ENCODE results near the gene ABCF1.
"Not testable (repeated sequence)": the region's sequence is repeated elsewhere in the genome, so short reads cannot be mapped to it uniquely, and the experiment has no call there.

The ABCF1 gene

DNA sequence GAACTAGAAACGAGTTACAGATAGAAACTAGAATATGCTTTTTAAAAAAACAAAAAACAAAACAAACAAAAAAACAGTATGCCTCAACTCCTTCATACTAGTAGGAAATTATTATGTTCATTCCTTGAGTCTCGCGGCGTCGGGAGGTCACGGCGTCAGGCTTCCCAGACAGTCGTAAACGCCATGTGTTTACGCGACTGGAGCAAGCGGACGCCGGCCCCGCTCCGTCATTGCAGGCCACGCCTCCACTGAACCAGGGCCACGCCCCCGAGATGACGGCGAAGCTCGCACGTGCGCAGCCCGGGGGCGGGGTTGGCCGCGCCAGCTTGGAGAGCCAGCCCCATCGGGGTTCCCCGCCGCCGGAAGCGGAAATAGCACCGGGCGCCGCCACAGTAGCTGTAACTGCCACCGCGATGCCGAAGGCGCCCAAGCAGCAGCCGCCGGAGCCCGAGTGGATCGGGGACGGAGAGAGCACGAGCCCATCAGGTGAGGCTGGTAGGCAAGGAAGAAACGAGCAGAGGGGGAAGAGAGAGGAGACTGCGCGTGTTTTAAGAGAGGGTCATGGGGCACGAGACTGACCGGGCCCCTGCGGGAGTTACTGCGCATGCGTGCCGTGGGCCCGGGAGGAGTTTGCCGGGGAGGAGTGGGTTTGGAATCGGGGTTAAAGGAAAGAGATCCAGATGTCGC is at the start of gene ABCF1:
TSS of gene ABCF1 (plus strand) at position 368 of the 687 bp plus-strand sequence. CDS start at position 414, 46 bp downstream.
- H3K9me3 ChIP-seq (ENCODE audit: control insufficient read depth, insufficient read depth, low read length), result no peaks in the 10 kb centered on the region
- DNase-seq (ENCODE audit: low read depth, low spot score), result peak; percentile 89
- H3K36me3 ChIP-seq (ENCODE audit: control insufficient read depth, insufficient read depth, low read length), result no peaks in the 10 kb centered on the region; the same call in 1 of the 2 replicates
- no CpG with 5 or more reads among the region's 59 CpGs for WGBS (ENCODE audit: insufficient coverage, insufficient read length)
- peak within 1 kb of the TSS; percentile 94 for H3K4me3 ChIP-seq (ENCODE audit: low read length)
- H3K27me3 ChIP-seq (ENCODE audit: control insufficient read depth, insufficient read depth, low read length), result no peaks in the 10 kb centered on the region
- no peak within 1 kb of the TSS for H3K27ac ChIP-seq (ENCODE audit: low read length)
- no peaks in the 10 kb centered on the region; the same call in 1 of the 2 replicates for H3K4me1 ChIP-seq (ENCODE audit: control insufficient read depth, insufficient read depth, low read length)

DNA sequence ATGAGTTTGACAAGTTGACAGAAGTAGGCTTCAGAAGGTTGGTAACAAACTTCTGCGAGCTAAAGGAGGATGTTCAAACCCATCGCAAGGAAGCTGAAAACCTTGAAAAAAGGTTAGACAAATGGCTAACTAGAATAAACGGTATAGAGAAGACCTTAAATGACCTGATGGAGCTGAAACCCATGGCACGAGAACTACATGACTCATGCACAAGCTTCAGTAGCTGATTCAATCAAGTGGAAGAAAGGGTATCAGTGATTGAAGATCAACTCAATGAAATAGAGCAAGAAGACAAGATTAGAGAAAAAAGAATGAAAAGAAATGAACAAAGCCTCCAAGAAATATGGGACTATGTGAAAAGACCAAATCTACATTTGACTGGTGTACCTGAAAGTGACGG is 49.3 kb upstream of the ABCF1 start:
- H3K9me3 ChIP-seq (ENCODE audit: control insufficient read depth, insufficient read depth, low read length); H3K4me3 ChIP-seq (ENCODE audit: low read length); H3K4me1 ChIP-seq (ENCODE audit: control insufficient read depth, insufficient read depth, low read length); H3K36me3 ChIP-seq (ENCODE audit: control insufficient read depth, insufficient read depth, low read length); H3K27ac ChIP-seq (ENCODE audit: low read length); DNase-seq (ENCODE audit: low read depth, low spot score); H3K27me3 ChIP-seq (ENCODE audit: control insufficient read depth, insufficient read depth, low read length): not testable (repeated sequence)
- WGBS (ENCODE audit: insufficient coverage, insufficient read length), result no CpG with 5 or more reads among the region's 5 CpGs

DNA sequence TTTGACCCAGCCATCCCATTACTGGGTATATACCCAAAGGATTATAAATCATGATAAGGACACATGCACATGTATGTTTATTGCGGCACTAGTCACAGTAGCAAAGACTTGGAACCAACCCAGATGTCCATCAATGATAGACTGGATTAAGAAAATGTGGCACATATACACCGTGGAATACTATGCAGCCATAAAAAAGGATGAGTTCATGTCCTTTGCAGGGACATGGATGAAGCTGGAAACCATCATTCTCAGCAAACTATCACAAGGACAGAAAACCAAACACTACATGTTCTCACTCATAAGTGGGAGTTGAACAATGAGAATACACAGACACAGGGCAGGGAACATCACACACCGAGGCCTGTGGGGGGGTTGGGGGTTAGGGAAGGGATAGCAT is 44.8 kb upstream of the ABCF1 start:
- H3K4me1 ChIP-seq (ENCODE audit: control insufficient read depth, insufficient read depth, low read length), result not testable (repeated sequence)

DNA sequence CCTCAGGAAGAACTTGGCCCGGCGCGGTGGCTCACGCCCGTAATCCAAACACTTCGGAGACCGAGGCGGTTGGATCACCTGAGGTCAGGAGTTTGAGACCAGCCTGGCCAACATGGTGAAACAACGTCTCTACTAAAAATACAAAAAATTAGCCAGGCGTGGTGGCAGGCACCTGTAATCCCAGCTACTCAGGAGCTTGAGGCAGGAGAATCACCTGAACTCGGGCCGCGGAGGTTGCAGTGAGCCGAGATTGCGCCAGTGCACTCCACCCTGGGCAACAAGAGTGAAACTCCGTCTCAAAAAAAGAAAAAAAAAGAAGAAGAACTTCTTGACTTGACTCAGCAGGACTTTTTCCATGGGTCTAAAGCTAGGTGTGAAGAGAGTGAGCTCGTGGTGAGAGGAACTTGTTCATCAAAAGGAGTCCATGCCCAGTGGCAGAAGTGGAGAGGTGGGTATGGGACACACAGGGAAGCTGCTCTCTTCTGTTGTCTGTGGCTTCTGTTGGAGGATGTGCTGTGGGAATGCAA is 41.8 kb upstream of the ABCF1 start:
- not testable (repeated sequence) for H3K27ac ChIP-seq (ENCODE audit: low read length); H3K9me3 ChIP-seq (ENCODE audit: control insufficient read depth, insufficient read depth, low read length); H3K27me3 ChIP-seq (ENCODE audit: control insufficient read depth, insufficient read depth, low read length); DNase-seq (ENCODE audit: low read depth, low spot score); H3K36me3 ChIP-seq (ENCODE audit: control insufficient read depth, insufficient read depth, low read length); H3K4me1 ChIP-seq (ENCODE audit: control insufficient read depth, insufficient read depth, low read length); H3K4me3 ChIP-seq (ENCODE audit: low read length)
- WGBS (ENCODE audit: insufficient coverage, insufficient read length), result no CpG with 5 or more reads among the region's 17 CpGs

More for the DNA sequence above, 44.8 kb upstream of the ABCF1 start:
- H3K27me3 ChIP-seq (ENCODE audit: control insufficient read depth, insufficient read depth, low read length); H3K4me3 ChIP-seq (ENCODE audit: low read length); H3K9me3 ChIP-seq (ENCODE audit: control insufficient read depth, insufficient read depth, low read length); H3K27ac ChIP-seq (ENCODE audit: low read length); DNase-seq (ENCODE audit: low read depth, low spot score); H3K36me3 ChIP-seq (ENCODE audit: control insufficient read depth, insufficient read depth, low read length): not testable (repeated sequence)
- WGBS (ENCODE audit: insufficient coverage, insufficient read length), result no CpG with 5 or more reads among the region's 3 CpGs

DNA sequence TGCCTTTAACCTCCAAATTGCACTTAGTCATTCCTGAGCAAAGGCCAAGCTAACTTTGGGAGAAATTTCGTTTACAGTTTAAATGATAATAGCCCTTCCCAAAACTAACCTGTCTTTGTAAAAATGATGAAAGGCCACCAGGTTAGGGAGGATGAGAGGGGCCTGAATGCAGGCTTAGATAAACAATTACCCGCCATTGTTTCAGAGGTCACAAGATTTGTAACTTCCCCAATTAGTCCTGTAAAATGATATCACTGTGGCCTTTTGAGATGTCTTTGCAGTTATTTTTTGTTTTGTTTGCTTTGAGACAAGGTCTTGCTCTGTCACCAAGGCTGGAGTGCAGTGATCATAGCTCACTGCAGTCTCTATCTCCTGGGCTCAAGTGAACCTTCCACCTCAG is 41.2 kb upstream of the ABCF1 start:
- no peak overlapping the region for H3K4me3 ChIP-seq (ENCODE audit: low read length)
- no peak overlapping the region for H3K27ac ChIP-seq (ENCODE audit: low read length)
- H3K4me1 ChIP-seq (ENCODE audit: control insufficient read depth, insufficient read depth, low read length), result no peaks in the 10 kb centered on the region
- WGBS (ENCODE audit: insufficient coverage, insufficient read length), result no CpG with 5 or more reads among the region's 2 CpGs
- no peaks in the 10 kb centered on the region for H3K36me3 ChIP-seq (ENCODE audit: control insufficient read depth, insufficient read depth, low read length)
- DNase-seq (ENCODE audit: low read depth, low spot score), result no peak
- no peaks in the 10 kb centered on the region for H3K27me3 ChIP-seq (ENCODE audit: control insufficient read depth, insufficient read depth, low read length)
- no peaks in the 10 kb centered on the region for H3K9me3 ChIP-seq (ENCODE audit: control insufficient read depth, insufficient read depth, low read length)

DNA sequence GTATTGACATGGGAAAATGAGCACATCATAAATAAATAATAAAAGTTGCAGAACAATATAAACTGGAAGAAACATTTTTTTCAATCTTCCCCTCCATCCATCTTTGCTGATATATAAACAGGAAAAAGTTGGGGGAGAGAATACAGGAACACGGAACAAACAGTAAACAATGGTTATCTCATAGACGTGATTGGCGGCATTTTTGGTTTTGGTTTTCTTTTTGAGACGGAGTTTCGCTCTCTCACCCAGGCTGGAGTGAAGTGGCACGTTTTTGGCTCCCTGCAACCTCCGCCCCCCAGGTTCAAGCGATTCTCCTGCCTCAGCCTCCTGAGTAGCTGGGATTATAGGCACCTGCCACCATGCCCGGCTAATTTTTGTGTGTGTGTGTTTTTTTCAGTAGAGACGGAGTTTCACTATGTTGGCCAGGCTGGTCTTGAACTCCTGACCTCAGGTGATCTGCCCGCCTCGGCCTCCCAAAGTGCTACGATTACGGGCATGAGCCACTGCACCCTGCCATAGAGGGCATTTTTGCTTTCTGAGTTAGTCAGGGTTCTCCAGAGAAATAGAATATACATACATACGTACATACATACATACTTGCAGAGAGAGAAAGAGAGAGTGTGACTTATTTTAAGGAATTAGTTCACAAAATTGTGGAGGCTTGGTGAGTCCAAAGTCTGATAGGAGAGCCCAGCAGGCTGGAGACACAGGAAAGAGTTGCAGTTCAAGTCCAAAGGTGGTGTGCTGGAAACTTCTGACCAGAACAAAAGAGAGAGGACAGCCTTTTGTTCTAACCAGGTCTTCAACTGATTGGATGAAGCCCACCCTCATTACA is 37.6 kb upstream of the ABCF1 start:
- no CpG with 5 or more reads among the region's 15 CpGs for WGBS (ENCODE audit: insufficient coverage, insufficient read length)
- no peak overlapping the region for H3K4me3 ChIP-seq (ENCODE audit: low read length)
- no peaks in the 10 kb centered on the region for H3K27me3 ChIP-seq (ENCODE audit: control insufficient read depth, insufficient read depth, low read length)
- no peaks in the 10 kb centered on the region for H3K9me3 ChIP-seq (ENCODE audit: control insufficient read depth, insufficient read depth, low read length)
- H3K4me1 ChIP-seq (ENCODE audit: control insufficient read depth, insufficient read depth, low read length), result no peaks in the 10 kb centered on the region
- no peaks in the 10 kb centered on the region for H3K36me3 ChIP-seq (ENCODE audit: control insufficient read depth, insufficient read depth, low read length)
- no peak overlapping the region for H3K27ac ChIP-seq (ENCODE audit: low read length)
- no peak for DNase-seq (ENCODE audit: low read depth, low spot score)

DNA sequence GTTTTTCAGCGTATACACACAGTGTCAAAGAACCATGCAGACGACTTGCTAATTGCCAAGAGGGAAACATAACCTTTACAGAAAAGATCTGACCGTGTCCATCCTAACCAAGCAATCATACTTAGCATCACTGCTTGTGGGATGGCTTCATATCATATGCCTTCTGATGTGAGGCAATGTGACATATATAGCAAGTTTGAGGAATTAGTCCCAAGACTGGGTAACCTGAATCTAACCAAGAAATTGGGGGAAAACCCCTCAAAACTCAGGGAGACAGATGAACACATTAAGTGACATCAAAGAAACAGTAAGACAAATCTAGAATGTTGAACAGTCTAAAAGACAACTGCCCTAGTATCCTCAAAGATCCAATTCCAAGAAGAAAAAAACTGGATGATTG is 33.3 kb upstream of the ABCF1 start:
- Histone ChIP-seq H3K36me3 (ENCODE audit: control insufficient read depth, insufficient read depth, low read length) (no peaks in the 10 kb centered on the region), H3K4me1 (ENCODE audit: control insufficient read depth, insufficient read depth, low read length) (no peaks in the 10 kb centered on the region), H3K4me3 (ENCODE audit: low read length) (no peak overlapping the region), H3K27ac (ENCODE audit: low read length) (no peak overlapping the region), H3K27me3 (ENCODE audit: control insufficient read depth, insufficient read depth, low read length) (no peaks in the 10 kb centered on the region), H3K9me3 (ENCODE audit: control insufficient read depth, insufficient read depth, low read length) (no peaks in the 10 kb centered on the region)
- no CpG with 5 or more reads among the region's 3 CpGs for WGBS (ENCODE audit: insufficient coverage, insufficient read length)
- DNase-seq (ENCODE audit: low read depth, low spot score), result no peak

DNA sequence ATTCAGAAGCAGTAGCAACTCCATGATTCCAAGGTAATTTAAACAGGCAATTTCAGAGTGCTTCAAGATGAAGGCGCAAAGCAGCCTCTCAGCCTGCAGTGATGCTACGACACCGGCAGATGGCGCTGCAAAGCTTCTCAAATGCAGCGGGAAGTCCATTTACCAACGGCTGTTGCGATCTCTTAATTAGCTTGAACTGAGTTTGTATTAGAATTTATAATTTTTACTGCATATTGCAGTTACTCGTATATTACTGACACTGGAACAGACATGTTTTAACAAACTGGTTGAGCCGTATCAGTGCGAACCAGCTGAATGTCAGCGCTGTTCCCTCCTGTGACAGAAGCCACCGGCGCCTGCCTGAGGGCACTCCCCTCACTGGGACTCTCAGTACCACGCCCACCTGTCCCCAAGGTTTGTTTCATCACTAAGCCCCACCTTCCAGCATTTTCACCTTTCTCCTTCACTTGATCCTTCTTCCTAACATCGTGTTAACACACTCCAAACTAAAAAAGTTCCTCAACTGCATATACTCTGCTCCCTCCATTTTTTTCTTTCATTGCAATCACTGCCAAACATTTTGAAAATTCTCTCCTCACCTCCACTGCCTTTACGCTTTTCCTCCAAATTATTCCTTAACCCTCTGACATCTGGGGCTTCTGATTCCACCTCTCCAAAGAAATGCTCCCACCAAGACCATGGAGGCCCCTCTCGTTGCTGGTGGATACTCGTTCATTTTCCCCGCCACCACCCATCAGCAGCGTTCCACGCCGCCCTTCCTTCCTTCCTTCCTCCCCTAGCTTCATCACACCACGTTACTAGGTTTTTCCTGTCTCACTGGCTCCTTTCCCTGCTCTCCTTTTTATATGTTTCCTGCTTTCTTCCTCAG is 29.5 kb upstream of the ABCF1 start:
- no CpG with 5 or more reads among the region's 23 CpGs for WGBS (ENCODE audit: insufficient coverage, insufficient read length)

DNA sequence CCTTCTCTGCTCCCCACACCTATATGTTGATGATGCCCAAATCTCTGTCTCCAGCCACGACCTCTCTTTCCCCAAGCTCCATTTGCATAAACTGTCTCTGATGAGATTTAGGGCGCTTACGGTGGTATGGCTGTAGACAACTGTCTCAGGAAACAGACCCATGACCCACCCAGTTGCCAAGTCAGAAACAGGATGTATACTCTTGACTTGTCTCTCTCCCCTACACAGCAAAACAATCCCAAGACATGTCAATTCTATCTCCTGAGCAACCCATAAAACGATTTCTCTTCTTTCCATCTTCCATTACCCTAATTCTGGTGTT is 28.9 kb upstream of the ABCF1 start:
- H3K27ac ChIP-seq (ENCODE audit: low read length), result no peak overlapping the region
- 100% methylated on average over 1 of the region's 4 CpGs for WGBS (ENCODE audit: insufficient coverage, insufficient read length)
- no peaks in the 10 kb centered on the region for H3K27me3 ChIP-seq (ENCODE audit: control insufficient read depth, insufficient read depth, low read length)
- DNase-seq (ENCODE audit: low read depth, low spot score), result no peak
- peaks cover 8% of the 10 kb centered on the region for H3K36me3 ChIP-seq (ENCODE audit: control insufficient read depth, insufficient read depth, low read length)
- no peaks in the 10 kb centered on the region for H3K4me1 ChIP-seq (ENCODE audit: control insufficient read depth, insufficient read depth, low read length)
- H3K4me3 ChIP-seq (ENCODE audit: low read length), result no peak overlapping the region
- no peaks in the 10 kb centered on the region for H3K9me3 ChIP-seq (ENCODE audit: control insufficient read depth, insufficient read depth, low read length)

More for the DNA sequence above, 29.5 kb upstream of the ABCF1 start:
- H3K4me1 ChIP-seq (ENCODE audit: control insufficient read depth, insufficient read depth, low read length), result no peaks in the 10 kb centered on the region
- peak overlapping the region; percentile 45; the same call in 1 of the 2 replicates for H3K4me3 ChIP-seq (ENCODE audit: low read length)
- H3K9me3 ChIP-seq (ENCODE audit: control insufficient read depth, insufficient read depth, low read length), result no peaks in the 10 kb centered on the region
- no peak for DNase-seq (ENCODE audit: low read depth, low spot score)
- peaks cover 3% of the 10 kb centered on the region for H3K36me3 ChIP-seq (ENCODE audit: control insufficient read depth, insufficient read depth, low read length)
- no peak overlapping the region for H3K27ac ChIP-seq (ENCODE audit: low read length)
- H3K27me3 ChIP-seq (ENCODE audit: control insufficient read depth, insufficient read depth, low read length), result no peaks in the 10 kb centered on the region

DNA sequence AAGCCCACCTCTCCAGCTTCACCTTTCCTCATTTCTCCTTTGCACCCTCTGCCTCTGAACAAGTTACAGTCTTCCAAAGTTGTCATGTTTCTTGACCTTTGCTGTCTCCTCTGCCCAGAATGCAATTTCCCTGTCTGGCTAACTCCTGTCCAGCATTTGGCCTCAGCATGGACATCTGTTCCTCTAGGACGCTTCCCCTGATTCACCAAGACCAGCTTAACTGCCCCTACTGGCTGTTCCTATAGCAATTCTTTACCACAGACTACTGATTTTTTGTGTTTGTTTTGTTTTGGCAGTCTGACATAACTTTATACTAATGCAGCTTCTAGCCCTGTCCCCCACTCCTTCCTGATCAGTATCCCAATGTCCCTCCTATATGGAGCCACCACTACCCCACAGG is 28.3 kb upstream of the ABCF1 start:
- no peak for DNase-seq (ENCODE audit: low read depth, low spot score)
- Histone ChIP-seq H3K4me3 (ENCODE audit: low read length) (no peak overlapping the region), H3K4me1 (ENCODE audit: control insufficient read depth, insufficient read depth, low read length) (no peaks in the 10 kb centered on the region), H3K36me3 (ENCODE audit: control insufficient read depth, insufficient read depth, low read length) (peaks cover 8% of the 10 kb centered on the region), H3K27me3 (ENCODE audit: control insufficient read depth, insufficient read depth, low read length) (no peaks in the 10 kb centered on the region), H3K9me3 (ENCODE audit: control insufficient read depth, insufficient read depth, low read length) (no peaks in the 10 kb centered on the region), H3K27ac (ENCODE audit: low read length) (no peak overlapping the region)
- no CpG with 5 or more reads among the region's 1 CpG for WGBS (ENCODE audit: insufficient coverage, insufficient read length)
